ENCODE data around the gene PTPRC. TPM values are rescaled to one million over a fixed set of nuclear protein-coding genes. Genes with fewer than 3 reads are reported as not detected.

The PTPRC gene
- total and polyA plus RNA-seq, 2 experiments from 2014 or later = 0.66 to 0.86 TPM

DNA sequence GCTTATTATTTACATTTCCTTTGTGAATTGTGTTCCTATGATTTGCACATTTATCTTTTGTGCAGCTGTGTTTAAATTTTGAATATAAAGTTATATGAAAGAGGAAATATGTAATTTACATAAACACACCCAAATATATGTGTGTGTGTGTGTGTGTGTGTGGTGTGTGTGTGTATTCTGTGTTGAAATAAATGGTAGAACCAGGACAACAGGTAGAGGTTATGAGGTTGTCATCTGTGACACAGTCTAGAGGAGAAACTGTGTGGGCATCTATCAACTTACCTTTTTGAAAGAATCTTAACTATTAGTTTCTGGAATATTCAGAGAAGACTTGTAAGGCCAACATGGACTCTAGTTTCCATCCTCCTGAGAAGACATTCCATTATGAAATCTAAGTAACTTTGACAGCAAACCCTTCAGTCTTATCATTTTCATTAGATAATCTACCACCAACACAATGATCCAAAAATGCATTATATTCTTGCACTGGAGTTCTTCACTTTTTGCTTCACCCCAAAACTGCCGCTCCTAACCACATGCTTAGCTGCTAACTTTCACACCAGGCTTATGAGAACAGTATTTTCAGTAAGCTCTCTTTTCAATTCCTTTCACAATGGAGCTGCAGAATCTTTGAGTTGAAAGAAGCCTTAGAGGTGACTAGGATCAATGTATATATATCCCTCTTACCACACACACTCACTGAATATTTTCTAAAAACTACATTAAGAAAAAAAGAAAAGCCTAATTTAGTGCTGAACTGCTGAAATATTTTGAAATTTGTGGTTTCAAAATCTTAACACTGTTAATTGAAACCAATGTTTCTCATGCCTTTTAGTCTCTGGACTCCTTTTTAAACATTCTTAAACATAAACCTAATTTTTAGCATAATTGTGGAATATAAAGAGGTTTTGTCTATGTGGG, 21.8 kb downstream of the PTPRC start:
- Histone ChIP-seq H3K4me2 (ENCODE audit: unreplicated experiment) (no peak overlapping the region), H3K9me3 (ENCODE audit: low read depth) (no peaks in the 10 kb centered on the region), H3K9ac (no peak overlapping the region), H4K20me1 (ENCODE audit: insufficient read depth) (no peaks in the 10 kb centered on the region), H3K79me2 (ENCODE audit: insufficient read depth) (no peaks in the 10 kb centered on the region), H3K27me3 (replicated peaks; ENCODE audit: insufficient read depth) (no peaks in the 10 kb centered on the region), H3K9me2 (ENCODE audit: insufficient read depth) (no peaks in the 10 kb centered on the region), H3F3A (ENCODE audit: insufficient read depth) (peaks cover 31% of the 10 kb centered on the region), H2AFZ (peak overlapping the region; percentile 25; the same call in 1 of the 2 replicates), H3K36me3 (ENCODE audit: low read depth) (no peaks in the 10 kb centered on the region), H3K4me1 (ENCODE audit: insufficient read depth) (peaks cover 32% of the 10 kb centered on the region), H3K27ac (no peak overlapping the region), H3K4me3 (no peak overlapping the region)
- no peak for DNase-seq
- in situ Hi-C loops (cut with MboI) = no loop called here
- TF ChIP-seq EZH2phosphoT487 (IDR thresholded peaks at IDR 0.05; ENCODE audit: insufficient read depth, low read depth) = no peak
- TF ChIP-seq EZH2 (IDR thresholded peaks at IDR 0.05; ENCODE audit: insufficient read depth, poor library complexity, severe bottlenecking) = no peak
- WGBS, 2 experiments (ENCODE audit: low coverage in 1 of 2, low lambda C conversion rate in 2 of 2, missing lambda C conversion rate in 2 of 2) = 95 to 98% methylated on average over 1 of the region's 1 CpG

- no peak for TF ChIP-seq EZH2 (IDR thresholded peaks at IDR 0.05; ENCODE audit: insufficient read depth, poor library complexity, severe bottlenecking)
- TF ChIP-seq EZH2phosphoT487 (IDR thresholded peaks at IDR 0.05; ENCODE audit: insufficient read depth, low read depth) = no peak
- WGBS, 2 experiments (ENCODE audit: low coverage in 1 of 2, low lambda C conversion rate in 2 of 2, missing lambda C conversion rate in 2 of 2) = 90 to 91% methylated on average over 5 of the region's 5 CpGs
Observed at GRCh38 chr1:198662821-198663220, 24.0 kb downstream of the PTPRC start.

DNA sequence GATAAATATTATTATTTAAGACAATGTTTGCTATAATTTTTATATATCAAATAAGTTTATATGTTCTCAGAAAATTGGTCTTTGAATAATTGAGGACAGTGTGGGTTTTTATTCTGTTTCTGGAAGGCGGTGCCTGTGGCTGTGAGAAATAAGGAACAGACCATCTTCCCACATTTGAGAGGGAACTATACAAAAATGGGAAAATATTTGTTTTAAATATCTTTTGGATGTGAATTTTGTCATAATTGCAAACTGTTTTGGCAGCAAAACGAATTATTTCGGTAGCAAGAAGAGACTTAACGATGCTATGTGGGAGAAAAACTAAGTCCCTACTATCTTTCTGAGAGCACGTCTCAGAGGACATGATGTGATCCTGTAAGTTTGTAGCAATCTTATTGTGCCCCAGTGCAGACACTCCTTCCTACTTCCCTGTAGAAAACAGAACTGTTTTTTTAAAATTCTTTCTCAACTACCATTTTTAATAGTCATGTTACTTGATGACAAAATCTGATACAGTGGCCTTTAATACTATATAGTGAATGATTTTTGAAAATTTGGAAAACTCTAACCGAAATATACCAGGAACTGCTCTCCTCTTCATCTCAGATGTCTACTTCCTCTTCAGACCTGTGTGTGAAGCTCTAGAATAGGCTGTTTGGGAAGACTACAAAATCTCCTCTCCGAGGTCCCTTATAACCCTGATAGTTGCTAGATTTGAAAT, 25.4 kb downstream of the PTPRC start:
- Histone ChIP-seq H3K9me2 (ENCODE audit: insufficient read depth) (no peaks in the 10 kb centered on the region), H3K27me3 (replicated peaks; ENCODE audit: insufficient read depth) (no peaks in the 10 kb centered on the region), H2AFZ (no peak overlapping the region), H3K9me3 (ENCODE audit: low read depth) (no peaks in the 10 kb centered on the region), H3K9ac (no peak overlapping the region), H3K36me3 (ENCODE audit: low read depth) (no peaks in the 10 kb centered on the region), H3K4me1 (ENCODE audit: insufficient read depth) (peaks cover 35% of the 10 kb centered on the region), H3K4me3 (no peak overlapping the region), H3K79me2 (ENCODE audit: insufficient read depth) (no peaks in the 10 kb centered on the region), H4K20me1 (ENCODE audit: insufficient read depth) (no peaks in the 10 kb centered on the region), H3K4me2 (ENCODE audit: unreplicated experiment) (no peak overlapping the region), H3F3A (ENCODE audit: insufficient read depth) (peaks cover 26% of the 10 kb centered on the region), H3K27ac (no peak overlapping the region)
- DNase-seq = no peak
- in situ Hi-C loops (cut with MboI) = no loop called here
- 62 to 74% methylated on average over 7 of the region's 7 CpGs for WGBS, 2 experiments (ENCODE audit: low coverage in 1 of 2, low lambda C conversion rate in 2 of 2, missing lambda C conversion rate in 2 of 2)
- TF ChIP-seq EZH2phosphoT487 (IDR thresholded peaks at IDR 0.05; ENCODE audit: insufficient read depth, low read depth) (no peak), EZH2 (IDR thresholded peaks at IDR 0.05; ENCODE audit: insufficient read depth, poor library complexity, severe bottlenecking) (no peak)

More at GRCh38 chr1:198662821-198663220, 24.0 kb downstream of the PTPRC start:
- DNase-seq = no peak
- no peaks in the 10 kb centered on the region for H3K36me3 ChIP-seq (ENCODE audit: low read depth)
- H3K27me3 ChIP-seq (replicated peaks; ENCODE audit: insufficient read depth) = no peaks in the 10 kb centered on the region
- no peak overlapping the region for H3K9ac ChIP-seq
- H3K4me3 ChIP-seq = no peak overlapping the region
- no peaks in the 10 kb centered on the region for H3K79me2 ChIP-seq (ENCODE audit: insufficient read depth)
- in situ Hi-C loops (cut with MboI) = no loop called here
- no peaks in the 10 kb centered on the region for H4K20me1 ChIP-seq (ENCODE audit: insufficient read depth)
- H3K4me1 ChIP-seq (ENCODE audit: insufficient read depth) = peaks cover 35% of the 10 kb centered on the region
- H3K27ac ChIP-seq = no peak overlapping the region
- H3K9me2 ChIP-seq (ENCODE audit: insufficient read depth) = no peaks in the 10 kb centered on the region
- peaks cover 29% of the 10 kb centered on the region for H3F3A ChIP-seq (ENCODE audit: insufficient read depth)
- no peaks in the 10 kb centered on the region for H3K9me3 ChIP-seq (ENCODE audit: low read depth)
- H2AFZ ChIP-seq = no peak overlapping the region
- no peak overlapping the region for H3K4me2 ChIP-seq (ENCODE audit: unreplicated experiment)

GRCh38 chr1:198667186-198667585, 28.3 kb downstream of the PTPRC start:
- H3F3A ChIP-seq (ENCODE audit: insufficient read depth) = peaks cover 42% of the 10 kb centered on the region

More at GRCh38 chr1:198667186-198667585, 28.3 kb downstream of the PTPRC start:
- in situ Hi-C loops (cut with MboI) = no loop called here
- peaks cover 63% of the 10 kb centered on the region for H3K4me1 ChIP-seq (ENCODE audit: insufficient read depth)
- no peaks in the 10 kb centered on the region for H3K79me2 ChIP-seq (ENCODE audit: insufficient read depth)
- no peaks in the 10 kb centered on the region for H3K9me3 ChIP-seq (ENCODE audit: low read depth)
- H3K27me3 ChIP-seq (replicated peaks; ENCODE audit: insufficient read depth) = no peaks in the 10 kb centered on the region
- H3K4me3 ChIP-seq = peak overlapping the region; percentile 8; the same call in 1 of the 2 replicates
- no peaks in the 10 kb centered on the region for H4K20me1 ChIP-seq (ENCODE audit: insufficient read depth)
- H2AFZ ChIP-seq = 0 out of 2 replicates have a peak overlapping the region, but pooled peaks have one; percentile 5
- no peak for TF ChIP-seq EZH2phosphoT487 (IDR thresholded peaks at IDR 0.05; ENCODE audit: insufficient read depth, low read depth)
- no peak for TF ChIP-seq EZH2 (IDR thresholded peaks at IDR 0.05; ENCODE audit: insufficient read depth, poor library complexity, severe bottlenecking)
- peak; percentile 50 for DNase-seq
- H3K9me2 ChIP-seq (ENCODE audit: insufficient read depth) = no peaks in the 10 kb centered on the region
- H3K27ac ChIP-seq = peak overlapping the region; percentile 79
- H3K9ac ChIP-seq = peak overlapping the region; percentile 24; the same call in 1 of the 2 replicates
- peak overlapping the region; percentile 48 for H3K4me2 ChIP-seq (ENCODE audit: unreplicated experiment)
- H3K36me3 ChIP-seq (ENCODE audit: low read depth) = no peaks in the 10 kb centered on the region

Data from GM23248 (cell line).